ENCODE results near the gene GDF9. TPM values are rescaled to one million over a fixed set of nuclear protein-coding genes. Genes with fewer than 3 reads are reported as not detected.

GDF9 gene
- 1 to 10 TPM; 1.2 to 1.7 TPM for total RNA-seq
- polyA plus RNA-seq: under 1 TPM in 2 of 3 donors, not detected in 1; 0.30 to 0.45 TPM
- 0.97 to 5.5 (median 2.2) reads per million in 6 experiments for total RNA-seq

- H3K4me1 Mint-ChIP-seq: peaks cover 13 to 28% (median 27%) of the 10 kb centered on the region in 4 donors
- peak within 1 kb of the TSS; percentile 98 to 100 (median 100) for H3K27ac Mint-ChIP-seq
- DNase-seq (peak; percentile 74 to 97 (median 92)), ATAC-seq (peak; percentile 93 to 96)
- H3K27me3 Mint-ChIP-seq: no peaks in the 10 kb centered on the region
- POLR2A ChIA-PET: interaction anchor here (1.5 to 2.6 kb wide), 3 partner anchors 97 to 310 kb away, joined by 7 to 18 read pairs (median 14); partner anchors contain the start of genes AFF4, HSPA4 and RAD50
- H3K36me3 Mint-ChIP-seq: peaks cover 0 to 27% (median 3%) of the 10 kb centered on the region in 3 donors
- H3K4me3 Mint-ChIP-seq: peak within 1 kb of the TSS; percentile 93 to 100 (median 99)
- no peaks in the 10 kb centered on the region for H3K9me3 Mint-ChIP-seq
These were observed at the start of gene GDF9, which contains the start of gene UQCRQ for GRCh38 chr5:132866342-132867045. Gene GDF9 (minus strand): TSS chr5:132866469. CDS start chr5:132864533, 1,936 bp downstream. Gene UQCRQ (plus strand): TSS chr5:132866642. CDS start chr5:132866882, 240 bp downstream.

- H3K4me1 Mint-ChIP-seq: peaks cover 0 to 14% (median 8%) of the 10 kb centered on the region in 4 donors
- peaks cover 4 to 71% (median 17%) of the 10 kb centered on the region in 3 donors for H3K36me3 Mint-ChIP-seq
- POLR2A ChIA-PET: interaction anchor here (0.7 to 1.7 kb wide), 2 partner anchors 10 to 112 kb away, joined by 3 to 6 read pairs; no protein-coding TSS in a partner anchor
- no peak for ATAC-seq
- no peak overlapping the region for H3K4me3 Mint-ChIP-seq
- no peak for DNase-seq
- peak overlapping the region in 1 of 10 donors; percentile 39 for H3K27ac Mint-ChIP-seq
- H3K9me3 Mint-ChIP-seq: no peaks in the 10 kb centered on the region
- H3K27me3 Mint-ChIP-seq: no peaks in the 10 kb centered on the region
These were observed 49.4 kb upstream of the GDF9 start for GRCh38 chr5:132915681-132916080.

- Mint-ChIP-seq H3K4me1 (peaks cover 11 to 34% (median 20%) of the 10 kb centered on the region in 4 donors), H3K27ac (peak overlapping the region in 1 of 10 donors; percentile 3)
- POLR2A ChIA-PET: no interaction called here
These were observed 43.4 kb upstream of the GDF9 start for GRCh38 chr5:132909702-132910101.

GRCh38 chr5:132907161-132907560 lies 40.9 kb upstream of the GDF9 start:
- peaks cover 14 to 32% (median 26%) of the 10 kb centered on the region in 4 donors for H3K4me1 Mint-ChIP-seq
- peak overlapping the region in 3 of 10 donors; percentile 0 to 66 (median 12) for H3K27ac Mint-ChIP-seq
- DNase-seq (no peak), ATAC-seq (no peak)
- H3K27me3 Mint-ChIP-seq: no peaks in the 10 kb centered on the region
- H3K4me3 Mint-ChIP-seq: no peak overlapping the region
- POLR2A ChIA-PET: interaction anchor here (0.7 kb wide), 1 partner anchor 1620 kb away, joined by 3 read pairs; no protein-coding TSS in a partner anchor
- H3K36me3 Mint-ChIP-seq: peaks cover 0 to 52% (median 18%) of the 10 kb centered on the region in 3 donors
- no peaks in the 10 kb centered on the region for H3K9me3 Mint-ChIP-seq

More at GRCh38 chr5:132909702-132910101, 43.4 kb upstream of the GDF9 start:
- H3K36me3 Mint-ChIP-seq: peaks cover 0 to 52% (median 15%) of the 10 kb centered on the region in 3 donors
- no peaks in the 10 kb centered on the region for H3K27me3 Mint-ChIP-seq
- H3K4me3 Mint-ChIP-seq: no peak overlapping the region
- ATAC-seq: no peak
- H3K9me3 Mint-ChIP-seq: no peaks in the 10 kb centered on the region
- no peak for DNase-seq

GRCh38 chr5:132905938-132906337 lies 39.7 kb upstream of the GDF9 start:
- Mint-ChIP-seq H3K36me3 (peaks cover 0 to 49% (median 14%) of the 10 kb centered on the region in 3 donors), H3K27me3 (no peaks in the 10 kb centered on the region), H3K4me1 (peaks cover 12 to 29% (median 24%) of the 10 kb centered on the region in 4 donors), H3K9me3 (no peaks in the 10 kb centered on the region), H3K4me3 (no peak overlapping the region), H3K27ac (no peak overlapping the region)
- ATAC-seq: no peak
- DNase-seq: no peak
- POLR2A ChIA-PET: interaction anchor here (1.2 kb wide), 1 partner anchor 11 kb away, joined by 6 read pairs; no protein-coding TSS in a partner anchor

GRCh38 chr5:132901730-132902129 lies 35.5 kb upstream of the GDF9 start:
- ATAC-seq (no peak), DNase-seq (no peak)
- Mint-ChIP-seq H3K4me1 (peaks cover 5 to 14% (median 13%) of the 10 kb centered on the region in 4 donors), H3K36me3 (peaks cover 0 to 66% (median 10%) of the 10 kb centered on the region in 3 donors), H3K4me3 (no peak overlapping the region), H3K9me3 (no peaks in the 10 kb centered on the region), H3K27me3 (no peaks in the 10 kb centered on the region), H3K27ac (no peak overlapping the region)
- POLR2A ChIA-PET: no interaction called here

GRCh38 chr5:132901036-132901435 lies 34.8 kb upstream of the GDF9 start:
- Mint-ChIP-seq H3K27me3 (no peaks in the 10 kb centered on the region), H3K4me1 (peaks cover 5 to 13% (median 12%) of the 10 kb centered on the region in 4 donors), H3K4me3 (no peak overlapping the region), H3K36me3 (peaks cover 0 to 73% (median 14%) of the 10 kb centered on the region in 3 donors), H3K9me3 (no peaks in the 10 kb centered on the region), H3K27ac (no peak overlapping the region)
- no peak for ATAC-seq
- POLR2A ChIA-PET: no interaction called here
- no peak for DNase-seq

GRCh38 chr5:132898094-132898493 lies 31.8 kb upstream of the GDF9 start:
- POLR2A ChIA-PET: no interaction called here
- H3K36me3 Mint-ChIP-seq: peaks cover 7 to 84% (median 12%) of the 10 kb centered on the region in 3 donors

GRCh38 chr5:132896685-132897084 lies 30.4 kb upstream of the GDF9 start:
- no peaks in the 10 kb centered on the region for H3K9me3 Mint-ChIP-seq
- peaks cover 7 to 87% (median 17%) of the 10 kb centered on the region in 3 donors for H3K36me3 Mint-ChIP-seq
- DNase-seq (no peak), ATAC-seq (no peak)
- POLR2A ChIA-PET: interaction anchor here (0.7 kb wide), 1 partner anchor 67 kb away, joined by 3 read pairs; the partner anchor contains the start of gene AFF4
- no peak overlapping the region for H3K4me3 Mint-ChIP-seq
- peak overlapping the region in 6 of 10 donors; percentile 16 to 65 (median 22) for H3K27ac Mint-ChIP-seq
- H3K4me1 Mint-ChIP-seq: peaks cover 0 to 6% (median 1%) of the 10 kb centered on the region in 4 donors
- H3K27me3 Mint-ChIP-seq: no peaks in the 10 kb centered on the region

More at GRCh38 chr5:132898094-132898493, 31.8 kb upstream of the GDF9 start:
- H3K4me1 Mint-ChIP-seq: peaks cover 0 to 5% (median 1%) of the 10 kb centered on the region in 4 donors
- no peaks in the 10 kb centered on the region for H3K9me3 Mint-ChIP-seq
- H3K27me3 Mint-ChIP-seq: no peaks in the 10 kb centered on the region
- H3K4me3 Mint-ChIP-seq: no peak overlapping the region
- H3K27ac Mint-ChIP-seq: no peak overlapping the region
- ATAC-seq: no peak
- DNase-seq: no peak

- Mint-ChIP-seq H3K27ac (peak overlapping the region in 5 of 10 donors; percentile 8 to 71 (median 17)), H3K27me3 (no peaks in the 10 kb centered on the region), H3K9me3 (no peaks in the 10 kb centered on the region), H3K36me3 (peaks cover 7 to 84% (median 17%) of the 10 kb centered on the region in 3 donors), H3K4me1 (peaks cover 0 to 6% (median 1%) of the 10 kb centered on the region in 4 donors), H3K4me3 (no peak overlapping the region)
- POLR2A ChIA-PET: no interaction called here
- no peak for ATAC-seq
- no peak for DNase-seq
These were observed 29.5 kb upstream of the GDF9 start for GRCh38 chr5:132895719-132896305.

GRCh38 chr5:132890817-132891216 lies 24.5 kb upstream of the GDF9 start:
- Mint-ChIP-seq H3K4me3 (no peak overlapping the region), H3K4me1 (peaks cover 0 to 4% (median 1%) of the 10 kb centered on the region in 4 donors), H3K36me3 (peaks cover 7 to 82% (median 21%) of the 10 kb centered on the region in 3 donors), H3K27me3 (no peaks in the 10 kb centered on the region), H3K9me3 (no peaks in the 10 kb centered on the region), H3K27ac (no peak overlapping the region)
- ATAC-seq (no peak), DNase-seq (no peak)
- POLR2A ChIA-PET: interaction anchor here (0.6 kb wide), 1 partner anchor 143 kb away, joined by 3 read pairs; no protein-coding TSS in a partner anchor

GRCh38 chr5:132889501-132889900 lies 23.2 kb upstream of the GDF9 start:
- Mint-ChIP-seq H3K9me3 (no peaks in the 10 kb centered on the region), H3K27ac (peak overlapping the region in 3 of 10 donors; percentile 4 to 29 (median 11)), H3K36me3 (peaks cover 0 to 81% (median 18%) of the 10 kb centered on the region in 3 donors), H3K4me1 (peaks cover 0 to 1% (median 0%) of the 10 kb centered on the region in 4 donors), H3K4me3 (no peak overlapping the region), H3K27me3 (no peaks in the 10 kb centered on the region)
- ATAC-seq (no peak), DNase-seq (no peak)
- POLR2A ChIA-PET: no interaction called here

Measured in naive thymus-derived CD8-positive, alpha-beta T cell (primary cell).